Hepatic stellate cell (primary cell): Measurements from ENCODE around the gene SLC9A3.
"Not testable (repeated sequence)": the region's sequence is repeated elsewhere in the genome, so short reads cannot be mapped to it uniquely, and the experiment has no call there.

Source experiments
- DNase-seq: peaks from one replicate; pipeline ENCODE4 v3.0.0; 2011; ENCODE audit warnings: low spot score

SLC9A3 gene

GRCh38 chr5:524234-524972 is at the start of gene SLC9A3:
TSS of gene SLC9A3 (minus strand) at chr5:524449.
- DNase-seq = no peak

- DNase-seq = no peak
Observed at GRCh38 chr5:573976-574375, 49.7 kb upstream of the SLC9A3 start.

- no peak for DNase-seq
Observed at GRCh38 chr5:573206-573605, 49.0 kb upstream of the SLC9A3 start.

- DNase-seq = no peak
Observed at GRCh38 chr5:572398-573019, 48.3 kb upstream of the SLC9A3 start.

- no peak for DNase-seq
Observed at GRCh38 chr5:571791-572190, 47.5 kb upstream of the SLC9A3 start.

GRCh38 chr5:570886-571285 is 46.6 kb upstream of the SLC9A3 start:
- DNase-seq = no peak

- no peak for DNase-seq
Observed at GRCh38 chr5:570446-570845, 46.2 kb upstream of the SLC9A3 start.

- no peak for DNase-seq
Observed at GRCh38 chr5:569868-570361, 45.7 kb upstream of the SLC9A3 start.

GRCh38 chr5:569358-569867 is 45.2 kb upstream of the SLC9A3 start:
- no peak for DNase-seq

- DNase-seq = no peak
Observed at GRCh38 chr5:568809-569208, 44.6 kb upstream of the SLC9A3 start.

GRCh38 chr5:568061-568781 is 44.0 kb upstream of the SLC9A3 start:
- no peak for DNase-seq

GRCh38 chr5:567664-568060 is 43.4 kb upstream of the SLC9A3 start:
- DNase-seq = no peak

- no peak for DNase-seq
Observed at GRCh38 chr5:566636-567309, 42.5 kb upstream of the SLC9A3 start.

GRCh38 chr5:565782-566440 is 41.7 kb upstream of the SLC9A3 start:
- DNase-seq = no peak

GRCh38 chr5:561408-561807 is 37.2 kb upstream of the SLC9A3 start:
- DNase-seq = no peak

- no peak for DNase-seq
Observed at GRCh38 chr5:560792-561166, 36.5 kb upstream of the SLC9A3 start.

GRCh38 chr5:558871-559503 is 34.7 kb upstream of the SLC9A3 start:
- DNase-seq = no peak

- no peak for DNase-seq
Observed at GRCh38 chr5:558326-558725, 34.1 kb upstream of the SLC9A3 start.

- DNase-seq = not testable (repeated sequence)
Observed at GRCh38 chr5:557917-558316, 33.7 kb upstream of the SLC9A3 start.

GRCh38 chr5:556909-557441 is 32.7 kb upstream of the SLC9A3 start:
- DNase-seq = no peak

GRCh38 chr5:555058-555623 is 30.9 kb upstream of the SLC9A3 start:
- no peak for DNase-seq
